Stomach (tissue), 9 donors: Measurements from ENCODE around the gene TAS1R2. TPM values are rescaled to one million over a fixed set of nuclear protein-coding genes. Genes with fewer than 3 reads are reported as not detected.

Source experiments
- DNase-seq, 2 donors: peaks; one replicate each; pipeline versions ENCODE4 v3.0.0 to v3.0.0-alpha.2; 2013 to 2019
- H3K27ac ChIP-seq, 5 donors: fragments of 200-600 bp in 4 of 5; sonication (generic) in 4 of 5; one replicate each; pipeline ENCODE4 v1.5.1; 2013 to 2019; ENCODE audit warnings: mild to moderate bottlenecking in 1 of 5, moderate library complexity in 1 of 5
- H3K27me3 ChIP-seq, 3 donors: fragments of 200-600 bp; sonication (generic); one replicate each; pipeline ENCODE4 v1.5.1; 2017 to 2019; ENCODE audit warnings: mixed run types in 1 of 3
- H3K36me3 ChIP-seq, 4 donors: fragments of 200-600 bp; sonication (generic); 1 replicate in 3 of 4; 2 replicates in 1 of 4; pipeline ENCODE4 v1.5.1; 2016 to 2019
- H3K4me1 ChIP-seq, 4 donors: fragments of 200-600 bp; sonication (generic); one replicate each; pipeline ENCODE4 v1.5.1; 2016 to 2019
- H3K4me3 ChIP-seq, 4 donors: fragments of 200-600 bp; sonication (generic) in 3 of 4; one replicate each; pipeline ENCODE4 v1.5.1; 2016 to 2019; ENCODE audit warnings: mild to moderate bottlenecking in 1 of 4
- H3K9me3 ChIP-seq, 4 donors: fragments of 200-600 bp; sonication (generic); one replicate each; pipeline ENCODE4 v1.5.1; 2016 to 2019
- CTCF ChIP-seq, 7 experiments: fragments of 450-650 bp in 4 of 7; fragments of 200-600 bp in 3 of 7; sonication (generic) in 3 of 7; IDR thresholded peaks; one replicate each; pipeline ENCODE4 v1.5.1; 2016 to 2019; ENCODE audit warnings: antibody characterized with exemption in 7 of 7, control low read depth in 2 of 7, mild to moderate bottlenecking in 1 of 7
- EP300 ChIP-seq: sonication (generic); formaldehyde crosslinking; IDR thresholded peaks from one replicate; pipeline ENCODE4 v1.6.1; 2017; ENCODE audit warnings: antibody characterized with exemption
- POLR2A ChIP-seq, 4 donors: fragments of 450-650 bp; IDR thresholded peaks; one replicate each; pipeline ENCODE4 v1.6.1; 2016; ENCODE audit warnings: antibody characterized with exemption in 4 of 4, control low read depth in 2 of 4, mild to moderate bottlenecking in 1 of 4, moderate library complexity in 1 of 4
- POLR2AphosphoS5 ChIP-seq, 3 donors: sonication (generic); formaldehyde crosslinking; IDR thresholded peaks; one replicate each; pipeline ENCODE4 v1.6.1; 2016; ENCODE audit warnings: antibody characterized with exemption in 3 of 3
- WGBS, 5 donors: extraction: QIAGEN DNeasy Blood & Tissue Kit in 3 of 5; methylation state at CpG; one replicate each; pipeline versions ENCODE4 v1.1.5 to v1.1.7; 2013 to 2018; 5-methylcytosine and 5-hydroxymethylcytosine counted together
- intact Hi-C: fragments of 100-400 bp; cut with DNase I; formaldehyde crosslinking; loops from one replicate; pipeline ENCODE4 v1.15.1; 2023; ENCODE audit warnings: low total_unique reads
- polyA plus RNA-seq, 3 donors: library from polyadenylated mRNA; stranded (reverse); fragments of 200-250 nt; gene quantifications; one replicate each; pipeline ENCODE4 v1.2.3, GENCODE V29; 2013
- total RNA-seq, 5 donors: library from RNA; depleted of rRNA; stranded (reverse); fragments of >200 nt; gene quantifications; one replicate each; pipeline versions ENCODE4 v1.1.0 to v1.2.3, GENCODE V29; 2014 to 2016
- donor health status: healthy with polysubstance abuse.
- donor health status: Bipolar disorder and iron deficiency.
- donor health status: healthy.

Gene TAS1R2
- total and polyA plus RNA-seq, 8 donors = 9.9 TPM; not detected in 7

- no peaks in the 10 kb centered on the region for H3K9me3 ChIP-seq
- H3K36me3 ChIP-seq = peaks cover 0 to 23% (median 5%) of the 10 kb centered on the region in 4 donors
- H3K4me1 ChIP-seq = peaks cover 0 to 11% (median 3%) of the 10 kb centered on the region in 4 donors
- peaks cover 0 to 39% (median 11%) of the 10 kb centered on the region in 3 donors for H3K27me3 ChIP-seq
- H3K27ac ChIP-seq = no peak overlapping the region
- DNase-seq = no peak
- H3K4me3 ChIP-seq = no peak overlapping the region
- TF ChIP-seq CTCF (IDR thresholded peaks at IDR 0.05) (no peak), POLR2AphosphoS5 (IDR thresholded peaks at IDR 0.05) (no peak), POLR2A (IDR thresholded peaks at IDR 0.05) (no peak), EP300 (no peak)
- WGBS, 5 donors = 59 to 74% (median 69%) methylated on average over 7 to 12 of the region's 12 CpGs
- intact Hi-C loops = no loop called here
Observed at GRCh38 chr1:18868801-18869424, 9.5 kb upstream of the TAS1R2 start.

GRCh38 chr1:18868354-18868753 lies 8.9 kb upstream of the TAS1R2 start:
- H3K36me3 ChIP-seq = peaks cover 0 to 17% (median 5%) of the 10 kb centered on the region in 4 donors
- H3K27ac ChIP-seq = no peak overlapping the region
- no peak for TF ChIP-seq POLR2A (IDR thresholded peaks at IDR 0.05)
- no peak for TF ChIP-seq CTCF (IDR thresholded peaks at IDR 0.05)
- TF ChIP-seq EP300 = no peak
- TF ChIP-seq POLR2AphosphoS5 (IDR thresholded peaks at IDR 0.05) = no peak
- no peak for DNase-seq
- H3K4me1 ChIP-seq = peaks cover 0 to 11% (median 3%) of the 10 kb centered on the region in 4 donors
- no peak overlapping the region for H3K4me3 ChIP-seq
- WGBS, 5 donors = 64 to 89% (median 78%) methylated on average over 5 of the region's 5 CpGs
- peaks cover 0 to 39% (median 11%) of the 10 kb centered on the region in 3 donors for H3K27me3 ChIP-seq
- intact Hi-C loops = no loop called here
- H3K9me3 ChIP-seq = no peaks in the 10 kb centered on the region

GRCh38 chr1:18866846-18867245 lies 7.4 kb upstream of the TAS1R2 start:
- no peak for DNase-seq
- Histone ChIP-seq H3K9me3 (no peaks in the 10 kb centered on the region), H3K27ac (no peak overlapping the region), H3K4me1 (peaks cover 0 to 11% (median 3%) of the 10 kb centered on the region in 4 donors), H3K4me3 (no peak overlapping the region), H3K36me3 (peaks cover 0 to 3% (median 0%) of the 10 kb centered on the region in 4 donors), H3K27me3 (peaks cover 0 to 39% (median 11%) of the 10 kb centered on the region in 3 donors)
- intact Hi-C loops = no loop called here
- no peak for TF ChIP-seq POLR2A (IDR thresholded peaks at IDR 0.05)
- TF ChIP-seq CTCF (IDR thresholded peaks at IDR 0.05) = no peak
- no peak for TF ChIP-seq POLR2AphosphoS5 (IDR thresholded peaks at IDR 0.05)
- TF ChIP-seq EP300 = no peak
- 75 to 86% (median 83%) methylated on average over 3 of the region's 3 CpGs for WGBS, 5 donors

- no peaks in the 10 kb centered on the region for H3K9me3 ChIP-seq
- WGBS, 5 donors = 73 to 85% (median 79%) methylated on average over 6 of the region's 6 CpGs
- TF ChIP-seq CTCF (IDR thresholded peaks at IDR 0.05) (no peak), EP300 (no peak), POLR2AphosphoS5 (IDR thresholded peaks at IDR 0.05) (no peak), POLR2A (IDR thresholded peaks at IDR 0.05) (no peak)
- H3K27me3 ChIP-seq = peaks cover 0 to 39% (median 11%) of the 10 kb centered on the region in 3 donors
- intact Hi-C loops = no loop called here
- no peak overlapping the region for H3K4me3 ChIP-seq
- H3K36me3 ChIP-seq = no peaks in the 10 kb centered on the region
- H3K27ac ChIP-seq = no peak overlapping the region
- DNase-seq = no peak
- peaks cover 0 to 11% (median 3%) of the 10 kb centered on the region in 4 donors for H3K4me1 ChIP-seq
Observed at GRCh38 chr1:18866314-18866713, 6.9 kb upstream of the TAS1R2 start.
